ENCODE results near the gene SNX25.

DNA sequence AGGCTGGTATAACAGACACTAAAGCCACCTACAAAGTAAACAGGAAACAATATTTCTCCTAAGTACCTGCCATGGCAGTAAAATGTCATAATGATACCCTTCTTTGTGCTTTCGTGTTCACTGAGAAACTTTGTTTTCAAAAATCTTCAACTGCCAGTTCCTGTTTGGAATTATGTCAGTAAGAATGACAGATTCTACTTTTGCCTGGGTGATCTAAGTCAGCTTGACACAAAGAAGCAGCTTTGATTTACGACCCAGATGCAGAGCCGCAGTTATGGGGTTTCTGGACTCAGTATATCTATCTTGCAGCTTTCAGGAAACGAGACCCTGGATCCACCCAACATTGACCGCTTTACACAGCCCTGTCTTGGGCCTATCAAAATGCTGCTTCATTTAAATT, 71.2 kb downstream of the SNX25 start:
- TF ChIP-seq POLR2A (IDR thresholded peaks at IDR 0.05; ENCODE audit: low read depth, low read length) (no peak), POLR2AphosphoS5 (IDR thresholded peaks at IDR 0.05; ENCODE audit: low read depth, low read length) (no peak), SPI1 (IDR thresholded peaks at IDR 0.05; ENCODE audit: low read depth, low read length) (0 out of 2 replicates have a peak, but pooled peaks have one; percentile 5), TAF1 (IDR thresholded peaks at IDR 0.05; ENCODE audit: low read depth, low read length) (no peak)
